Epithelial cell of prostate (primary cell): ENCODE results near the gene JDP2.
"Not testable (repeated sequence)": the region's sequence is repeated elsewhere in the genome, so short reads cannot be mapped to it uniquely, and the experiment has no call there.

Experiments
- DNase-seq: peaks from one replicate; pipeline ENCODE4 v3.0.0-alpha.2; 2011; ENCODE audit warnings: low read depth, low spot score
- H3K27ac ChIP-seq: fragments of 450-650 bp; 2 replicates; pipeline ENCODE4 v1.5.1; 2017; ENCODE audit warnings: mild to moderate bottlenecking

JDP2 gene

GRCh38 chr14:75427482-75428229 is at the start of gene JDP2:
TSS of gene JDP2 (plus strand) at chr14:75428022. CDS start at chr14:75437921, 9,899 bp downstream.
- peak within 1 kb of the TSS; percentile 32 for H3K27ac ChIP-seq
- DNase-seq, result no peak

- no peak for DNase-seq
- H3K27ac ChIP-seq, result no peak overlapping the region
Observed at GRCh38 chr14:75379246-75379929, 48.4 kb upstream of the JDP2 start.

GRCh38 chr14:75379930-75380270 is 47.9 kb upstream of the JDP2 start:
- DNase-seq, result no peak
- H3K27ac ChIP-seq, result no peak overlapping the region

- H3K27ac ChIP-seq, result no peak overlapping the region
Observed at GRCh38 chr14:75380656-75381055, 47.2 kb upstream of the JDP2 start.

GRCh38 chr14:75381642-75382041 is 46.2 kb upstream of the JDP2 start:
- no peak overlapping the region for H3K27ac ChIP-seq
- no peak for DNase-seq

More at GRCh38 chr14:75380656-75381055, 47.2 kb upstream of the JDP2 start:
- no peak for DNase-seq

- not testable (repeated sequence) for H3K27ac ChIP-seq
Observed at GRCh38 chr14:75383219-75383618, 44.6 kb upstream of the JDP2 start.

GRCh38 chr14:75383721-75384120 is 44.1 kb upstream of the JDP2 start:
- DNase-seq, result no peak
- no peak overlapping the region for H3K27ac ChIP-seq

More at GRCh38 chr14:75383219-75383618, 44.6 kb upstream of the JDP2 start:
- not testable (repeated sequence) for DNase-seq

GRCh38 chr14:75389679-75390078 is 38.1 kb upstream of the JDP2 start:
- H3K27ac ChIP-seq, result no peak overlapping the region
- no peak for DNase-seq

GRCh38 chr14:75390183-75390582 is 37.6 kb upstream of the JDP2 start:
- no peak overlapping the region for H3K27ac ChIP-seq
- no peak for DNase-seq

- no peak overlapping the region for H3K27ac ChIP-seq
- DNase-seq, result no peak
Observed at GRCh38 chr14:75391953-75392352, 35.9 kb upstream of the JDP2 start.

GRCh38 chr14:75392686-75393641 is 34.9 kb upstream of the JDP2 start:
- H3K27ac ChIP-seq, result no peak overlapping the region
- no peak for DNase-seq

- H3K27ac ChIP-seq, result no peak overlapping the region
- DNase-seq, result no peak
Observed at GRCh38 chr14:75393794-75394193, 34.0 kb upstream of the JDP2 start.

GRCh38 chr14:75395862-75396261 is 32.0 kb upstream of the JDP2 start:
- no peak overlapping the region for H3K27ac ChIP-seq
- DNase-seq, result no peak

- no peak overlapping the region for H3K27ac ChIP-seq
Observed at GRCh38 chr14:75399321-75399720, 28.5 kb upstream of the JDP2 start.

GRCh38 chr14:75399843-75400775 is 27.7 kb upstream of the JDP2 start:
- peak; percentile 98 for DNase-seq
- H3K27ac ChIP-seq, result peak overlapping the region; percentile 26

More at GRCh38 chr14:75399321-75399720, 28.5 kb upstream of the JDP2 start:
- no peak for DNase-seq

GRCh38 chr14:75401361-75401760 is 26.5 kb upstream of the JDP2 start:
- DNase-seq, result no peak
- no peak overlapping the region for H3K27ac ChIP-seq

- no peak for DNase-seq
- no peak overlapping the region for H3K27ac ChIP-seq
Observed at GRCh38 chr14:75402867-75403413, 24.9 kb upstream of the JDP2 start.

- DNase-seq, result no peak
- H3K27ac ChIP-seq, result no peak overlapping the region
Observed at GRCh38 chr14:75404847-75405246, 23.0 kb upstream of the JDP2 start.

GRCh38 chr14:75406102-75406501 is 21.7 kb upstream of the JDP2 start:
- H3K27ac ChIP-seq, result no peak overlapping the region

More at GRCh38 chr14:75406102-75406501, 21.7 kb upstream of the JDP2 start:
- DNase-seq, result no peak
